ENCODE results near the gene COPE.
"Not testable (repeated sequence)": the region's sequence is repeated elsewhere in the genome, so short reads cannot be mapped to it uniquely, and the experiment has no call there.

Gene COPE

DNA sequence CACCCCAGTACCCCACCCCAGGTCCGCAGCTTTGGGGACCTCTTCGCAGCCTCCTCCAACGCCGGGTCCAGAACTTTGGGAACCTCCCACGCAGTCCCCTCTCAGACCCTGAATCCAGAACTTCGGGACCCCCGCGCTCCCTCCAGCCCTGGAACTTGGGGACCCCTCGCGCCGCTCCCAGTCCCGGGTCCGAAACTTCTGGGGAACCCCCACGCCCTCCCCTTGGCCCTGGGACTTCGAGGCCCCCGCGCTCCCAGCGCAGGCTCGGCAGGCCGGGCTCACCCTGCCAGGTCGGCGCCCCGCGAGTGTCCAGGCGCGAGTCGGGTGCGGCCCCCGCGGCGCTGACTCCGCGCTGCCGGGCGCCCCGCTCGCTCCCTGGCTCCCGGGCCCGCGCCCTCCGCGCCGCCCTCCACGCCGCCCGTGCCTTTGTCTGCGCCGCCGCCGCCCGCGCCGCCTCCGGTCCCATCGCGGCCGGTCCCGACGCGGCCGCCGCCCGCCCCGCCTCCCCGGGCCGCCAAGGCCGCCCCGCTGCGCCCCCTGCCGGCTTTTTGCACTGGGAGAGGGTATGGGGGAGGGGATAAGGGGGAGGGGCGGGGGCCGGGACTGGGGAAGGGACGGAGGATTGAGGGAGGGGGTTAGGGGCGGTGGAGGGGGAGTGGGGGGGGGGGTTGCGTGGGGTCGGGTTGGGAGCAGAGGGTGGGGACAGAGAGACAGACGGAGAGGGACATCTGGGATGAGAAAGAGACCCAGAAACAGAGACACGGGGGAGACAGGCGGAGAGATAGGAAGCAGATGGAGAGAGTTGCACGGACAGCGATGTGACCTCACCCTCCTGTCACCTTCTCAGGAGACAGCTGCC is 21.8 kb upstream of the COPE start, which contains the start of gene HOMER3:
Gene HOMER3, minus strand, starts transcription at position 449 of the 859 bp plus-strand sequence. CDS start 2,235 bp downstream, outside the sequence.
- peak; percentile 95 for DNase-seq (ENCODE audit: low spot score)

DNA sequence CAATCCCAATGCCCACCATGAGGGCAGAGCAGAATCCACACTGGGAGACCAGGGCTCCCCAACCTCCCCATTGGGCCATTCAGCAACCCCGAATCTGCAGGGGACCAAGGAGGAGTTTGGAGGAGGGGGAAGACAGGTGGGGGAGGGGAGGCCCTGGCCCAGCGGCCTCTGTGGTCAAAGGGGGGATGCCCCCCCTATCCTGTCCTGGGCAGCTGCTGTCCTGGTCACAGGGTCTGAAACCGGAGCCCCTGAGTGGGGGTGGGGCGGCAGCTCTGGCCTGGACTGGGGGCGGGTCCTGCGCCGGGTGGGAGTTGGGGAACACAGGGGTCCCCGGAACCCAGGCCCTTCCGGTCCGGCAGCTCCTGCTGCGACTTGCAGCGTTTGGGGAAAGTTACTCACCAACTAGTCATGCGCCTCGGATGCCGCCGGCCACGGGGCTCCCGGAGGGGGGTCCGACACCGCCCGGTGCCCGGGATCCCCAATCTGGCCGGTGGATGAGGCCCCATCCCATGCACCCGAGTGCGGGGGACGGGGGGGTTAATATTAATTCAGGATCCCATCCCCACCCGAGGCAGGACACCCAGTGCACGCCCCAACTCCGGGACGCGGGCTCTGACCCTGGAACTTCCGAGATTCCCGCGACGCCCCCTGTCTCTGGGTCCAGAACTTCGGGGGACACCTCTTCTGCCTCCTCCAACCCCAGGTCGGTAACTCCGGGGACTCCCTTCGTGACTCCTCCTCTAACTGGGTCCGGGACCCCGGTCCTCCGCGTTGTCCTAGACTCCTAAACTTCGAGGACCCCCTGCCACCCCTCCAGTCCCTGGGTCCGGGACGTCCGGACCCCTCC is 21.0 kb upstream of the COPE start:
- DNase-seq (ENCODE audit: low spot score) = peak; percentile 90

DNA sequence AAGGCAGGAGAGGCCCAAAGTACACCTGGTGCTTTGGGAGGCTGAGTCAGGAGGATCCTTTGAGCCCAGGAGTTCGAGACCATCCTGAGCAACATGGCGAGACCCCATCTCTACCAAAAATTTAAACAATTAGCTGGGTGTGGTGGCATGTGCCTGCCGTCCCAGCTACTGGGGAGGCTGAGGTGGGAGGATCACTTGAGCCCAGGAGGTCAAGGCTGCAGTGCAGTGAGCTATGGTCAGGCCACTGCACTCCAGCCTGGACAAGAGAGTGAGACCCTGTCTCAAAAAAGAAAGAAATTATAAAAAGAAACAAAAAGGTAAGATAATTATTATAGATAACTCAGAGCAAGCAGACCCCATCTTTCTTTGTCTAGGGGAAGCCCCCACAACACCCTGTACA is 20.0 kb upstream of the COPE start:
- no peak for DNase-seq (ENCODE audit: low spot score)

DNA sequence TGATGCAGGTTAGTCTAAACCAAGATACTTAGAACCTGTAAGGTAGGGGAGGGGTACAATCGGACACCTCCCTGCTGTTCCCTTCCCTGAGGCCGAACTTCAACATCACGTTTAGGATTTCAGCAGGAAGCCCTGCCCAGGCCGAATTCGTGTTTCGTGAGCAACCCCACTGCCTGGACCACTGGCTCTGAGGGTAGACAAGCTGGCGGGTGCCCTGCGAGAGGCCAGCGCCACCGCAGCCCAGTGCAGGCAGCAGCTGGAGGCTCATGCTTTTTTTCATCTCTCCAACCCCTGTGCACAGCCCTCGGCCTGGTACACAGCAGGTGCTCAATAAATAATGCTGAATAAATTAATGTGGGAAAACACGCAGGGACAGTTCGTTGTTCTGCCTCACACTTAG is 14.1 kb upstream of the COPE start:
- no peak for DNase-seq (ENCODE audit: low spot score)

DNA sequence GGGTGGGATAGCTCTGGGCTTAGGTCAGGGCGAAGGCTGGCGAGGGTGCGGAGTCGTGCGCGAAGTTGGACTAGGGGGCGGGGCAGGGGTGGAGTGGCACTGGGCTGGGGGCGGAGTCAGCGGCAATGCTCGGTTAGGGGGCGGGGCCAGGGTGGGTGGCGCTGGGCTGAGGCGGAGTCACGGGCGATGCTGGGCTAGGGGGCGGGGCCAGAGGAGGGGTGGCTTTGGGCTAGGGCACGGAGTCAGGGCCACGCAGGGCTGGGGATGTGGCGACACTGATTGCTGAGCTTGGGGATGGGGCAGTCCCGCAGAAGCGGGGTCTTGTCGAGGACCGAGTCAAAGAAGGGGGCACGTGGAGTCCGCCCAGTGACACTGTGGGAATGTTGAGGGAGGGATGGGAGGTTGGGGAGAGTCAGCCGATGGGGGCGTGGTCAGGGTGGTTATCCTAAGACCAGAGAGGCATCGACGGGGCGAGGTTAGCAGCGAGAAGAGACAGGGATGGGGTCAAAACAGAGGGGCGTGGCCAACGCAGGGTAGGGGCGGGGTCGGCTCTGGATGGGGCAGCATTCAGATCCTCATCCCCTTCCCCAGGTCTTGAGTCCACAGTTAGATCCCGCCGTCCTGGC is 13.1 kb upstream of the COPE start:
- peak; percentile 98 for DNase-seq (ENCODE audit: low spot score)

DNA sequence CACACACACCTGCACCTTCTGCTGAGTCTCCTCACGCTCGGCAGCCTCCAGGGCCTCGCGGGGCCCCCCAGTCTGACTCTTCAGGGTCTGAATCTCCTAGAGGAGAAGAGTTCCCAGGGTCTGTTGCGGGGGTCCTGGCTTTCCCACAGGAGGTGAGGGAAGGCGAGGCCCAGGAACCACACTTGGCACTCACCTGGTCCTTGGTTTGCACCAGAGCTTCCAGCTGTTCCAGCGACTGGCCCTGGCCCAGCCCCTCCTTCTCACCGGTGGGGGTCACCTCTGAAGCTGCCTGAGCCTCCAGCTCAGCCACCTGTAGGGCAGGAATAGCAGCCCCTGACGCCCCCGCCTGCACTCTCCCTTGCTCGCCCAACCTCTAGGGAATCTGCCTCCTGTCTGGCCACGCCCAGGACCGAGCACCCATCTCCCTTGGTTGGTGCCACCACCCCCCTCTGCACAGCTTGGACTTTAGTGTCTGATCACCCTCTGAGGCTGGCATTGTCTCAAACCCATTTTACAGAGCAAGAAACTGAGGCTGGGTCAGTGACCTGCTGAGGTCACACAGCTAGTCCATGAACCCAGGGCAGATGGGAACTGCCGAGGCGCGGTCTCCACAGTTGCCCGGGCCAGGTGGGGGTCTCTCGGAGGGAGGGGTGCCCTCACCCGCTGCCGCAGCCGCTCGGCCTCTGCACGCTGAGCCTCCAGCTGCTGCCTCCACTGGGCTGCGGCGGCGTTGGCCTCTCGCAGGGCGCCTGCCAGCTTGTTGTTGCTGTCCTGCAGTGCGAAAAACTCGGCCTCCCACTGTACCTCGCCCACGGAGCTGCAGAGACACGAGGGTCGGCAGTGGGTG is 12.4 kb upstream of the COPE start:
- DNase-seq (ENCODE audit: low spot score) = no peak

DNA sequence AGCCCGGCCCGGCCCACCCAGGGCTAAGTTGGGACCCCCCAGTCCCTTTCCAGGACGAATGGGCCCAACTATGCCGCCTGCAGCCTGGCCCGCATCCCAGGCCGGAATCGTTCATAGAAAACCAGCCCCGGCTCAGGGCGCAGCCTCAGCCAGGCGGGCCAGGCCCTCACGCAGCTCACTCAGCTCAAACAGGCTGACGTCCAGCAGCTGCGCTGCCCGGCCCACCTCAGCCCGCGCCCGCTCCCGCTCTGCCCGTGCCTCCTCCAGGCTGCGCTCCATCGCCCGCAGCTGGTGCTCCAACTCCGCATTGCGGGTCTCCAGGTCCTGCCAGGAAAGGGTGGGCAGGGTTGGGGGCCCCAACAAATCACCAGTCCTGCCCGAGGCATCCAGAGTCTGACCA is 10.1 kb upstream of the COPE start:
- no peak for DNase-seq (ENCODE audit: low spot score)

DNA sequence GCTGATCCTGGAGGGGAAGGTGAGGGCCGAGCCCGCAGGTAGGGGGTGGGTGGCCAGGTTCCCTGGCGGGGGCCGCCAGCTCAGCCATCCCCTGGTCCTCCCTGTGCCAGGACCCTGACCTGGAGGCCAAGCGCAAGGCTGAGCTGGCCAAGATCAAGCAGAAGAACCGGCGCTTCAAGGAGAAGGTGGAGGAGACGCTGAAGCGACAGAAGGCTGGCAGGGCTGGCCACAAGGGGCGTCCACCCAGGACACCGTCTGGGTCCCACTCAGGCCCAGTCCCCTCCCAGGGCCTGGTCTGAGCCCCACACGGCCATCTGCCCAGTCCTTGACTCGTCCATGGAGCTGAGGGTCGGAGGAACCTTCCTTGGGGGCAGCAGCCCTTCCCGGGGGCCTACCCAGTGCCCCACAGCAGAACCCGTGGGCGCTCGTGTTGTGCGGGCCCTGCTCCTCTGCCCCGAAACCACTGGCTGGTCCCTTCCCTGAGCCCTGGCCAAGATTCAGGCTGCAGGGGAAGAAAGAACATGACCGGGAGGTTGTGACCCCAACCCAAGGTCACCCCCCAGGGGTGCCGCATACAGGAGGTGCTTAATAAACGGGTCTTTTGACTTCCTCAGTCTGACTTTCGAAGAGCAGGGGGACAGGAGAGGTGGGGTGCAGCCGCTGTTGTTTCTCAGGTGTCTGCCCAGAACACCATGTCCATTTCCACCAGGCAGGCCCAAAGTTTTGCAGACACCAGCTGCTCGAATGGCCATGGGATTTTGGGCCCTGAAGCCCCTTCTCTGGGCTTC is 9.0 kb upstream of the COPE start:
- no peak for DNase-seq (ENCODE audit: low spot score)

DNA sequence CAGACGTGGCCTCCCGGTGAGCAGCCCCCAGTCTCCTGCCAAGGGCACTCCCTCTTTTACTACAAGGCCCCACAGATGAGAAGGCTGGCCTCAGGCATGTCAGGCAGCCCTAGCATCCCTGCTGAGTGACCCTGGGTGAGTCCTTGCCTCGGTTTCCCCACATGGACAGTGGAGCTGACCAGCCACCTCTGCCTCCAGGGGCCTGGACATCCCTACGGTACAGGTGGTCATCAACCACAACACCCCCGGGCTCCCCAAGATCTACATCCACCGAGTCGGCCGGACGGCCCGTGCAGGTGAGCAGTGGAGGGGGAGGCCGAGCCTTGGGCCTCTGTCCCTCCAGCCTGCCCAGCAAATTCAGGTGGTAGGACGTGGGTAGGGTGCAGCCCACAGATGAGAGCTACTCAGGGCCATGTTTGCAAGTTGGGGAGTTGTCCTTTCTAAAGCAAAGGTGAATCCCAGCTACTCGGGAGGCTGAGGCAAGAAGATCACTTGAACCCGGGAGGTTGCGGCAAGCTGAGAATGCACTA is 5.6 kb upstream of the COPE start:
- DNase-seq (ENCODE audit: low spot score) = no peak

DNA sequence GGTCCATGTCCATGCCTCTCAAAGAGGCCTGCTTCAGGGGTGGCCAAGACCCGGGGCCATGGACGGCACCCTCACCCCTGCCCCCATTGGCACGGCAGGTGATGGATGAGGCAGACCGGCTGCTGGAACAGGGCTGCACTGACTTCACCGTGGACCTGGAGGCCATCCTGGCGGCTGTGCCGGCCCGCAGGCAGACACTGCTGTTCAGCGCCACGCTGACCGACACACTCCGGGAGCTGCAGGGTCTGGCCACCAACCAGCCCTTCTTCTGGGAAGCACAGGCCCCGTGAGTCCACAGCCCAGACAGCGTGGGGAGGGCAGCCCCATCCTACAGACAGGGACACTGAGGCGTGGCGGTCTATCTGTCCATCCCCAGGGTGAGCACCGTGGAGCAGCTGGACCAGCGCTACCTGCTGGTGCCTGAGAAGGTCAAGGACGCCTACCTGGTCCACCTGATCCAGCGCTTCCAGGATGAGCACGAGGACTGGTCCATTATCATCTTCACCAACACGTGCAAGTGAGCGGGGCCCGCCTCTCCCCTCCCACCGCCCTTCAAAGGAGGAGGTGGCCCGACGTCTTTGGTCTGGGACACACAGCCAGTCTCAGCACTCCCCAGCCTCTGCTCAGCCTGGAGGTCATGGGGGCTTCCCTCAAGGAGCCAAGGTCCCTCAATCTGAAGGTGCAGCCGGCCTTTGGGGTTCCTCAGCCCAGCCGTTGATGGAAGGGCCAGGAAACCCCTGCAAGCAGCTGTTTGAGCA is 3.2 kb upstream of the COPE start:
- no peak for DNase-seq (ENCODE audit: low spot score)

DNA sequence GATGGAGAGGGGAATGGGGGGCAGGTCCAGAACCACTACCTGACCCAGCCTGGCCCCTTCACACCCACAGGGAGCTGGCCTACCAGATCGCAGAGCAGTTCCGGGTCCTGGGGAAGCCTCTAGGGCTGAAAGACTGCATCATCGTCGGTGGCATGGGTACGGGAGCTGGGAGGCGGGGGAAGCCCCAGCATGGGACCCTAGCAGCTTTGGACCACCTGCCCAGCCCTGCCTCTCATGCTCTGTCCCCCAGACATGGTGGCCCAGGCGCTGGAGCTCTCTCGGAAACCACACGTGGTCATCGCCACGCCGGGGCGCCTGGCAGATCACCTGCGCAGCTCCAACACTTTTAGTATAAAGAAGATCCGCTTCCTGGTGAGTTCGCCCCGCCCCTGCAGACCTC is 2.4 kb upstream of the COPE start:
- DNase-seq (ENCODE audit: low spot score) = no peak

DNA sequence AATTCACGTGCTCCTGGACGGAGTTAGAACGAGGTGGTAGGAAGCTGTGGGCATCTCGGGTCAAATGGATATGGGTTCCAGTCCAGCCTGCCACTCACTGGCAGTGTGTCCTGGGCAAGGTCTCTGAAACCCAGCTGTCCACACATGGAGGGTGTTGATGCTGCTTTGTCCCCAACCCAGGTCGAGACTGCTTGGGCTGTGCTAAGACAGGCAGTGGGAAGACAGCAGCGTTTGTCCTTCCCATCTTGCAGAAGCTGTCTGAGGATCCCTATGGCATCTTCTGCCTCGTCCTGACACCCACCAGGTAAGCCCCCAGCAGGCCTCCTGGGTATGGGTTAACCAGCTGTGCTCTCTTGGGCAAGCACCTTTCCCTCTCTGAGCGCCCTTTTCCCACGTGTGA is 1.2 kb upstream of the COPE start:
- no peak for DNase-seq (ENCODE audit: low spot score)

DNA sequence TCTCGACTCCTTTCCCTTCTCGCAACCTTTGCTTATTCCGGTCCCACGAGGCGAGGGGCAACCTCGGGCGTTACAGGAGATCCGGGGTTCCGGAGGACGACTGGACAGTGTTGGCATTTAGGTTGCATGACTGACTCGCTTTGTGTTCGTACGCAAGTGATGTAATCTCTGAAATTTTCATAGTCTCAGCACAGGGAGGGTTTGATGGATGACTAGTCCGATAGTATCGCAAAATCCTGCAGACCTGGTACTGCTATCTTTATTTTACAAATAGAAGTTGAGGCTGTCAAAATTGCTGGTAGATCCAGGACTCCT is 670 bp upstream of the COPE start:
- no peak for DNase-seq (ENCODE audit: low spot score)

DNA sequence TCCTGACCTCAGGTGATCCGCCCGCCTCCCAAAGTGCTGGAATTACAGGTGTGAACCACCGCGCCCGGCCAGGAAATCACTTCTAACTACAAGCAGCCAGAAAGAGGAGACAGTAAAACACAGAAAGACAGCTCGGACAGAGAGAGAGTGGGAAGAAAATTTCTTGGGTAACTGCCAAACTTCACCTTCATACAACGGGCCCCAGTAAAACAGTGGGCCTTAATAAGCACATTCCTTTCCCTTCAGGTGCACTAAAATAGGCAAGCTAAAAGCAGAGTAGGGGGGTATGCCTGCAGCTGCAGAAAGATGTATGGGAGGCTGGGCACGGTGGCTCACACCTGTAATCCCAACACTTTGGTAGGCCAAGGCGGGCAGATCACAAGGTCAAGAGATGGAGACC is 1.6 kb downstream of the COPE start:
- not testable (repeated sequence) for DNase-seq (ENCODE audit: low spot score)

DNA sequence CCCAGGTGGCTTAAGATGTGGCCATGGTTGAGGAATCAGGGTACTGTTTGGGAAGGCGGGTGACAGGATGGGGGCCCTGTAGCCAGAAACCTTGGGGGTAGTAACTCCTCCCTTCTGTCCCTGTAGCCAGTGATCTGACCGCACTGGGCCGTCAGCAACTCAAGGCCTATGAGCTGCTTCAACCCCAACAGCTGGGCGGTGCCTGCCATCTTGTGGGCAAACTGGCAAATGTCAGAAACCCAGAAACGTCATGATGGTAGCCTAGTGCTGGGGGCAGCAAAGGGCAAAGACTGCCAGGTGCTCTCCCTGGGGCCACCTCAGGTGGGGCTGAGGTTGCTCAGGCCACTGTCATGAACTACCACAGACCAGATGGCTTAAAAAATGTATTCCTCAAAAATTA is 3.5 kb downstream of the COPE start:
- DNase-seq (ENCODE audit: low spot score) = peak; percentile 79

DNA sequence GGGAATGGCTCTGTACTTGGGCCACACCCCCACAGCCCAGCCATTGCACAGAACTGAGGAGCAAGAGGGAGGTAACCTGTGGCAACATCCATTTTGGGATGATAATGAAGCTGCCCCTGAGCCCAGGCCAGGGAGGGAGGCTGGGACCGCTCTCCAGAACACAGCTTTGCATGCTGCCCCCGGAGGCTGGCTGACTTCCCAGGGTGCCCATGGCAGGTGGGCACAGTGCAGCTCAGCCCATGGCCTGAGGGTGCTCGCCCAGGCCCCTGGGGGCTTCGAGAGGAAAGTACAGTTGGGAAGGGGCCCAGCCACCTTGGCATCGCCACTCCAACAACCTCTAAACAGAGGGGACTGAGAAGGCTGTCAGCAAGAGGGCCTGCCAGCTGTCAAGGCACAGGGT is 5.7 kb downstream of the COPE start:
- no peak for DNase-seq (ENCODE audit: low spot score)

DNA sequence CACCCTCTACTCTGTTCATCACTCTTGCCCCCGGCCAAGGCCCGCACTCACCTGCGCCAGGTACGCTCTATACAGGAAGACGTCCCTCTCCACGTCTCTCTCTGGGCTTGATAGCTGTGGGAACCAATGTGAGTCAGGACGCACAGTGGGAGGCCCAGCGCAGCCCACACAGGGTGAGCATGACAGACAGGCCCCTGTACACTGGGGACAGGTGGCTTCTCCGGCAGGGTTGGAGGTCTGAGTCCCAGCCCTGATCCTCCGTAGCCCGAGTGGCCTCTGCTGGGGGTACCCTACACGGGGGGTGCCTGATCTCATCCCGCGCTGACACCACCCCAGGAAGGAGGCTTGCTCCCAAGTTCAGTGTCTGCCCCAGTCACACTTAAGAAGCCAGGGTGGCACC is 6.3 kb downstream of the COPE start:
- no peak for DNase-seq (ENCODE audit: low spot score)

DNA sequence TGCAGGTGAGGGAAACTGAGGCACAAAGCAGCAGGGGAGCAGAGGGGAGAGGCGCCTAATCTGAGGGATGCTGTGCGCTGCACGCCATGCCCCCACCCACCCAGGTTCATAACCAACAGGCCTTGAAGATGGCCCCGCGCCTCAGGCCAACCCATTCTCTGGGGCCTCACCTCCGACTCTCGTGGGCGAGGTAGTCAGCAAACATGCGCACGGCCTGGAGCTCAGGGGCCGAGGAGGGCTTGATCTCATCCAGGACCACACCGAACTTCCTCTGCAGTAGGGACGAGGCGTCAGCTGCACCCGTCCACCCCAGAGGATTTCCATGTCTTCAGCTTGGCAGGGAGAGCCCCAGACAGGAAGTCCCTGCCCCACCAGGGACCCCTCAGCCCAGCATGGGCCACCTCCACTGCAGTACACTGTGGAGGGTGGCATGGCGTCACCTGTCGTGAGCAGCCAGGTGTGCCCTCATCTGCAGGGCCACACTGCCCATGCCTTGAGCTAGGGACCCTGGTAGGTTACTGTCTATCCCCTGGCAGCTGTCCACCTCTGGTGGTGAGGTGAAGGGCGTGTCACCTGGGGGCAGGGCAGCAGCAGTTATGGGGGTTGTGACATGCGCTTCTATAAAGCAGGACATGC is 8.3 kb downstream of the COPE start:
- no peak for DNase-seq (ENCODE audit: low spot score)

DNA sequence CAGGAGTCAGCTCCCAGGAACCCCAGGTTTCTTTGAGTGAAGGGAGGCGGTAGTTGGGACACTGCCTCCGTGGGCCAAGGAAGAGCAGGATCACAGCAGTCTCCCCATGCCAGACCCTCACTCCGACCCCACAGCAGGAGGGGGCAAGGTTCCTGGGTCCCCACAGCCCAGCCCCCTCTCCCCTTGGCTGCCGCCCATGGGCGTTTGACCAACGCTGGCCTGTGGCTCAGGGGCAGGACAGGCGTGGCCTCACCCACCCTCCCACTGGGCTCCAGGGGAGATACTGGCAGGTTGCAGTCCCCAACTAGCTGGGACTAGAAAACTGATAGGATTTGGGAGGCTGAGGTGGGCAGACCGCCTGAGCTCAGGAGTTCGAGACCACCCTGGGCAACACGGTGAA is 9.2 kb downstream of the COPE start:
- DNase-seq (ENCODE audit: low spot score) = no peak
